GM12878 (cell line): Measurements from ENCODE around the gene UBQLN4. TPM values are rescaled to one million over a fixed set of nuclear protein-coding genes. Genes with fewer than 3 reads are reported as not detected.

ENCODE experiments used
- ATAC-seq: fragments of 200-7000 bp; cut with Tn5 transposase; 3 replicates; pipeline ENCODE4 v1.9.1; 2020; ENCODE audit warnings: mild to moderate bottlenecking, moderate library complexity
- BruUV-seq: library from RNA; stranded (reverse); fragments of 400-500 nt; replicated peaks from 2 replicates; lab custom pipeline; 2021; lab: Mats Ljungman, UMichigan
- CTCF ChIA-PET: fragments of 300-600 bp; sonication (Branson Sonifier 250); formaldehyde crosslinking; extraction: SDS; loops from one replicate; lab custom pipeline; 2021; ENCODE audit warnings: inconsistent platforms; lab: Yijun Ruan, JAX
- POLR2A ChIA-PET: fragments of 350-600 bp; formaldehyde crosslinking; extraction: SDS; loops from one replicate; lab custom pipeline; 2021; ENCODE audit warnings: inconsistent platforms; lab: Charles Lee
- RAD21 ChIA-PET: fragments of 300-600 bp; sonication (Branson Sonifier 250); formaldehyde crosslinking; loops from one replicate; lab custom pipeline; 2023; ENCODE audit warnings: antibody characterized with exemption; ENCODE audit not compliant: unreplicated experiment; lab: Charles Lee
- SMC1A ChIA-PET: fragments of 300-600 bp; sonication (Branson Sonifier 250); formaldehyde crosslinking; loops from one replicate; lab custom pipeline; 2023; ENCODE audit not compliant: unreplicated experiment, uncharacterized antibody; lab: Charles Lee
- DNase-seq: peaks from one replicate; pipeline ENCODE4 v3.0.0-alpha.2; 2011; ENCODE audit warnings: low read depth, low spot score
- FAIRE-seq: peaks from 3 replicates; lab custom pipeline; 2011; peaks lifted over from hg19 to GRCh38; lab: Jason Lieb, UNC
- H2AFZ ChIP-seq: 2 replicates; pipeline ENCODE4 v1.6.0; 2011; ENCODE audit warnings: low read depth, low read length, control low read depth; ENCODE audit not compliant: control insufficient read depth
- H3K27ac ChIP-seq: 2 replicates; pipeline ENCODE4 v1.5.1; 2011; ENCODE audit warnings: control low read depth; ENCODE audit not compliant: control insufficient read depth, insufficient read depth
- H3K27me3 ChIP-seq, 2 experiments: replicated peaks in 1 of 2; 2 replicates each; pipeline versions ENCODE4 v1.6.0 to v1.6.1; 2011; ENCODE audit warnings: low read length in 1 of 2; ENCODE audit not compliant: control insufficient read depth in 2 of 2, insufficient read depth in 2 of 2
- H3K36me3 ChIP-seq, 2 experiments: 2 replicates each; pipeline ENCODE4 v1.5.1; 2011; ENCODE audit warnings: low read length in 1 of 2; ENCODE audit not compliant: control insufficient read depth in 2 of 2, insufficient read depth in 2 of 2
- H3K4me1 ChIP-seq: 2 replicates; pipeline ENCODE4 v1.6.1; 2011; ENCODE audit warnings: mild to moderate bottlenecking, low read length, moderate library complexity, mixed read lengths; ENCODE audit not compliant: control insufficient read depth, insufficient read depth
- H3K4me2 ChIP-seq: 2 replicates; pipeline ENCODE4 v1.6.0; 2011; ENCODE audit warnings: control low read depth; ENCODE audit not compliant: control insufficient read depth, insufficient read depth
- H3K4me3 ChIP-seq: fragments of 200-600 bp; sonication (generic); 2 replicates; pipeline ENCODE4 v1.5.1; 2016
- H3K79me2 ChIP-seq: 2 replicates; pipeline ENCODE4 v1.6.0; 2011; ENCODE audit warnings: low read length; ENCODE audit not compliant: control insufficient read depth, insufficient read depth
- H3K9ac ChIP-seq: 2 replicates; pipeline ENCODE4 v1.8.0; 2011; ENCODE audit warnings: low read length, control low read depth, mixed read lengths; ENCODE audit not compliant: control insufficient read depth, insufficient read depth
- H3K9me3 ChIP-seq: replicated peaks from 3 replicates; pipeline ENCODE4 v1.5.1; 2011; ENCODE audit warnings: mild to moderate bottlenecking, low read length; ENCODE audit not compliant: control insufficient read depth, insufficient read depth
- H4K20me1 ChIP-seq: 2 replicates; pipeline ENCODE4 v1.6.0; 2011; ENCODE audit not compliant: control insufficient read depth, insufficient read depth
- ESRRA ChIP-seq: IDR thresholded peaks from 2 replicates; pipeline ENCODE4 v1.6.1; 2012; ENCODE audit warnings: mild to moderate bottlenecking, low read length, improper control_type of control experiment
- HDAC2 ChIP-seq: fragments of 200-600 bp; sonication (generic); IDR thresholded peaks from 2 replicates; pipeline ENCODE4 v1.6.1; 2017
- HDGF ChIP-seq: fragments of 450-650 bp; IDR thresholded peaks from 2 replicates; pipeline ENCODE4 v1.6.1; 2016; ENCODE audit warnings: antibody characterized with exemption
- TAF1 ChIP-seq: IDR thresholded peaks from 2 replicates; pipeline ENCODE4 v1.6.1; 2011; ENCODE audit warnings: mild to moderate bottlenecking, low read depth, low read length, borderline replicate concordance
- WGBS: methylation state at CpG from one replicate; pipeline ENCODE4 v1.1.6; 2016; ENCODE audit warnings: low lambda C conversion rate; ENCODE audit not compliant: insufficient replicate concordance, insufficient coverage; ENCODE audit errors: missing lambda C conversion rate; 5-methylcytosine and 5-hydroxymethylcytosine counted together
- in situ Hi-C: fragments of 300-500 bp; cut with MboI; formaldehyde crosslinking; loops from 9 replicates; pipeline ENCODE4 v1.14.3; 2018; ENCODE audit warnings: mixed read lengths
- intact Hi-C: fragments of 100-400 bp; cut with micrococcal nuclease; formaldehyde crosslinking; loops from one replicate; pipeline ENCODE4 v1.14.2; 2022; ENCODE audit not compliant: unreplicated experiment
- polyA plus RNA-seq, 11 experiments: library from polyadenylated mRNA; depleted of rRNA in 4 of 11; unstranded in 6 of 11; stranded (reverse) in 5 of 11; fragments of >200 nt; fragmentation: Nextera tagmentation in 4 of 11; fragmentation: Illumina TruSeq in 1 of 11; extraction: Ambion mirVana in 4 of 11; extraction: Trizol in 1 of 11; gene quantifications; 1 replicate in 1 of 11; 2 replicates in 10 of 11; pipeline versions ENCODE4 v1.2.1 to v1.2.3, GENCODE V29; 2011 to 2016; ENCODE audit warnings: inconsistent platforms in 2 of 11, missing spikeins in 2 of 11, low read depth in 1 of 11
- total RNA-seq, 4 experiments: library from RNA; depleted of rRNA in 3 of 4; stranded (reverse); fragments of >200 nt in 3 of 4; fragmentation: Illumina TruSeq in 1 of 4; extraction: Trizol in 1 of 4; gene quantifications; 2 replicates each; pipeline versions ENCODE4 v1.2.1 to v1.2.3, GENCODE V29; 2013 to 2021
- TF ChIP-seq, protein P1 (sequence below): fragments of 450-650 bp; IDR thresholded peaks from 2 replicates; pipeline ENCODE4 v1.6.1; 2017; ENCODE audit warnings: antibody characterized with exemption, mild to moderate bottlenecking, moderate library complexity
- TF ChIP-seq, protein P2 (sequence below): fragments of 450-650 bp; IDR thresholded peaks from 2 replicates; pipeline ENCODE4 v1.6.1; 2016; ENCODE audit warnings: mild to moderate bottlenecking
- TF ChIP-seq, protein P3 (sequence below): fragments of 450-650 bp; IDR thresholded peaks from 2 replicates; pipeline ENCODE4 v1.6.1; 2017; ENCODE audit warnings: low read depth, mild to moderate bottlenecking, moderate library complexity
- TF ChIP-seq, protein P4 (sequence below): IDR thresholded peaks from 2 replicates; pipeline ENCODE4 v1.6.1; 2011; ENCODE audit warnings: mild to moderate bottlenecking, low read depth, low read length, moderate library complexity; ENCODE audit not compliant: insufficient replicate concordance
- TF ChIP-seq, protein P5 (sequence below): fragments of 450-650 bp; IDR thresholded peaks from 2 replicates; pipeline ENCODE4 v1.6.1; 2017; ENCODE audit warnings: mild to moderate bottlenecking, moderate library complexity
- TF ChIP-seq, protein P6 (sequence below): fragments of 150-350 bp; IDR thresholded peaks from 2 replicates; pipeline ENCODE4 v1.6.1; 2014; ENCODE audit warnings: mild to moderate bottlenecking, low read depth, low read length

Gene UBQLN4
- total and polyA plus RNA-seq, 10 of the 15 experiments (the other 5 are each of a cell fraction or from before 2014, with no cell fraction given): 10.0 to 44.6 (median 19.7) TPM

DNA sequence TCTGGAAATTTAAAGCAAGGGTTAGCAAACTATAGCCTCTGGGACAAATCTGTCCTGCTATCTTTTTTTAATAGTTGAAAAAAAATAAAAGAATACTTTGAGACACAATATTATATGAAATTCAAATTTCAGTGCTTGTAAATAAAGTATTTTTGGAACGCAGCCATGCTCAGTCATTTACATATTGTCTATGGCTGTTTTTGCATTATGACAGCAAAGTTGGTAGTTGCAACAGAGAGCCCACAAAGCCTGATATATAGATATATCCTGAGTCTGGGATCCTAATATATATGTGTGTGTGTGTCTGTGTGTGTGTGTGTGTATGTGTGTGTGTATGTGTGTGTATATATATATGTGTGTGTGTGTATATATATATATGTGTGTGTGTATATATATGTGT, 53.6 kb downstream of the UBQLN4 start:
- Histone ChIP-seq H3K27ac (no peak overlapping the region), H3K4me3 (no peak overlapping the region), H3K4me1 (no peaks in the 10 kb centered on the region), H4K20me1 (no peaks in the 10 kb centered on the region), H3K27me3 (no peaks in the 10 kb centered on the region), H3K9me3 (no peaks in the 10 kb centered on the region), H2AFZ (no peak overlapping the region), H3K36me3 (no peaks in the 10 kb centered on the region), H3K9ac (no peak overlapping the region), H3K79me2 (no peaks in the 10 kb centered on the region), H3K4me2 (no peak overlapping the region)
- CTCF ChIA-PET: no interaction called here
- intact Hi-C loops (no loop called here), in situ Hi-C loops (no loop called here)
- RAD21 ChIA-PET: interaction anchor here (1.1 to 1.8 kb wide), 2 partner anchors 62 to 66 kb away, joined by 3 to 6 read pairs; no protein-coding TSS in a partner anchor
- ATAC-seq: no peak
- no peak for FAIRE-seq
- no TSS peak for BruUV-seq
- WGBS: 0% methylated on average over 1 of the region's 1 CpG
- POLR2A ChIA-PET: interaction anchor here (0.7 kb wide), 1 partner anchor 59 kb away, joined by 5 read pairs; no protein-coding TSS in a partner anchor
- no peak for DNase-seq
- SMC1A ChIA-PET: interaction anchor here (2.0 kb wide), 1 partner anchor 62 kb away, joined by 9 read pairs; no protein-coding TSS in a partner anchor
- TF ChIP-seq TAF1 (no peak), HDGF (no peak), ESRRA (no peak), HDAC2 (no peak)
- TF ChIP-seq, protein P1, sequence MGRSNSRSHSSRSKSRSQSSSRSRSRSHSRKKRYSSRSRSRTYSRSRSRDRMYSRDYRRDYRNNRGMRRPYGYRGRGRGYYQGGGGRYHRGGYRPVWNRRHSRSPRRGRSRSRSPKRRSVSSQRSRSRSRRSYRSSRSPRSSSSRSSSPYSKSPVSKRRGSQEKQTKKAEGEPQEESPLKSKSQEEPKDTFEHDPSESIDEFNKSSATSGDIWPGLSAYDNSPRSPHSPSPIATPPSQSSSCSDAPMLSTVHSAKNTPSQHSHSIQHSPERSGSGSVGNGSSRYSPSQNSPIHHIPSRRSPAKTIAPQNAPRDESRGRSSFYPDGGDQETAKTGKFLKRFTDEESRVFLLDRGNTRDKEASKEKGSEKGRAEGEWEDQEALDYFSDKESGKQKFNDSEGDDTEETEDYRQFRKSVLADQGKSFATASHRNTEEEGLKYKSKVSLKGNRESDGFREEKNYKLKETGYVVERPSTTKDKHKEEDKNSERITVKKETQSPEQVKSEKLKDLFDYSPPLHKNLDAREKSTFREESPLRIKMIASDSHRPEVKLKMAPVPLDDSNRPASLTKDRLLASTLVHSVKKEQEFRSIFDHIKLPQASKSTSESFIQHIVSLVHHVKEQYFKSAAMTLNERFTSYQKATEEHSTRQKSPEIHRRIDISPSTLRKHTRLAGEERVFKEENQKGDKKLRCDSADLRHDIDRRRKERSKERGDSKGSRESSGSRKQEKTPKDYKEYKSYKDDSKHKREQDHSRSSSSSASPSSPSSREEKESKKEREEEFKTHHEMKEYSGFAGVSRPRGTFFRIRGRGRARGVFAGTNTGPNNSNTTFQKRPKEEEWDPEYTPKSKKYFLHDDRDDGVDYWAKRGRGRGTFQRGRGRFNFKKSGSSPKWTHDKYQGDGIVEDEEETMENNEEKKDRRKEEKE: no peak
- TF ChIP-seq, protein P2, sequence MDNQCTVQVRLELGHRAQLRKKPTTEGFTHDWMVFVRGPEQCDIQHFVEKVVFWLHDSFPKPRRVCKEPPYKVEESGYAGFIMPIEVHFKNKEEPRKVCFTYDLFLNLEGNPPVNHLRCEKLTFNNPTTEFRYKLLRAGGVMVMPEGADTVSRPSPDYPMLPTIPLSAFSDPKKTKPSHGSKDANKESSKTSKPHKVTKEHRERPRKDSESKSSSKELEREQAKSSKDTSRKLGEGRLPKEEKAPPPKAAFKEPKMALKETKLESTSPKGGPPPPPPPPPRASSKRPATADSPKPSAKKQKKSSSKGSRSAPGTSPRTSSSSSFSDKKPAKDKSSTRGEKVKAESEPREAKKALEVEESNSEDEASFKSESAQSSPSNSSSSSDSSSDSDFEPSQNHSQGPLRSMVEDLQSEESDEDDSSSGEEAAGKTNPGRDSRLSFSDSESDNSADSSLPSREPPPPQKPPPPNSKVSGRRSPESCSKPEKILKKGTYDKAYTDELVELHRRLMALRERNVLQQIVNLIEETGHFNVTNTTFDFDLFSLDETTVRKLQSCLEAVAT: no peak
- TF ChIP-seq, protein P3, sequence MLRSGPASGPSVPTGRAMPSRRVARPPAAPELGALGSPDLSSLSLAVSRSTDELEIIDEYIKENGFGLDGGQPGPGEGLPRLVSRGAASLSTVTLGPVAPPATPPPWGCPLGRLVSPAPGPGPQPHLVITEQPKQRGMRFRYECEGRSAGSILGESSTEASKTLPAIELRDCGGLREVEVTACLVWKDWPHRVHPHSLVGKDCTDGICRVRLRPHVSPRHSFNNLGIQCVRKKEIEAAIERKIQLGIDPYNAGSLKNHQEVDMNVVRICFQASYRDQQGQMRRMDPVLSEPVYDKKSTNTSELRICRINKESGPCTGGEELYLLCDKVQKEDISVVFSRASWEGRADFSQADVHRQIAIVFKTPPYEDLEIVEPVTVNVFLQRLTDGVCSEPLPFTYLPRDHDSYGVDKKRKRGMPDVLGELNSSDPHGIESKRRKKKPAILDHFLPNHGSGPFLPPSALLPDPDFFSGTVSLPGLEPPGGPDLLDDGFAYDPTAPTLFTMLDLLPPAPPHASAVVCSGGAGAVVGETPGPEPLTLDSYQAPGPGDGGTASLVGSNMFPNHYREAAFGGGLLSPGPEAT: no peak
- TF ChIP-seq, protein P4, sequence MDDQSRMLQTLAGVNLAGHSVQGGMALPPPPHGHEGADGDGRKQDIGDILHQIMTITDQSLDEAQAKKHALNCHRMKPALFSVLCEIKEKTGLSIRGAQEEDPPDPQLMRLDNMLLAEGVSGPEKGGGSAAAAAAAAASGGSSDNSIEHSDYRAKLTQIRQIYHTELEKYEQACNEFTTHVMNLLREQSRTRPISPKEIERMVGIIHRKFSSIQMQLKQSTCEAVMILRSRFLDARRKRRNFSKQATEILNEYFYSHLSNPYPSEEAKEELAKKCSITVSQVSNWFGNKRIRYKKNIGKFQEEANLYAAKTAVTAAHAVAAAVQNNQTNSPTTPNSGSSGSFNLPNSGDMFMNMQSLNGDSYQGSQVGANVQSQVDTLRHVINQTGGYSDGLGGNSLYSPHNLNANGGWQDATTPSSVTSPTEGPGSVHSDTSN: no peak
- TF ChIP-seq, protein P5, sequence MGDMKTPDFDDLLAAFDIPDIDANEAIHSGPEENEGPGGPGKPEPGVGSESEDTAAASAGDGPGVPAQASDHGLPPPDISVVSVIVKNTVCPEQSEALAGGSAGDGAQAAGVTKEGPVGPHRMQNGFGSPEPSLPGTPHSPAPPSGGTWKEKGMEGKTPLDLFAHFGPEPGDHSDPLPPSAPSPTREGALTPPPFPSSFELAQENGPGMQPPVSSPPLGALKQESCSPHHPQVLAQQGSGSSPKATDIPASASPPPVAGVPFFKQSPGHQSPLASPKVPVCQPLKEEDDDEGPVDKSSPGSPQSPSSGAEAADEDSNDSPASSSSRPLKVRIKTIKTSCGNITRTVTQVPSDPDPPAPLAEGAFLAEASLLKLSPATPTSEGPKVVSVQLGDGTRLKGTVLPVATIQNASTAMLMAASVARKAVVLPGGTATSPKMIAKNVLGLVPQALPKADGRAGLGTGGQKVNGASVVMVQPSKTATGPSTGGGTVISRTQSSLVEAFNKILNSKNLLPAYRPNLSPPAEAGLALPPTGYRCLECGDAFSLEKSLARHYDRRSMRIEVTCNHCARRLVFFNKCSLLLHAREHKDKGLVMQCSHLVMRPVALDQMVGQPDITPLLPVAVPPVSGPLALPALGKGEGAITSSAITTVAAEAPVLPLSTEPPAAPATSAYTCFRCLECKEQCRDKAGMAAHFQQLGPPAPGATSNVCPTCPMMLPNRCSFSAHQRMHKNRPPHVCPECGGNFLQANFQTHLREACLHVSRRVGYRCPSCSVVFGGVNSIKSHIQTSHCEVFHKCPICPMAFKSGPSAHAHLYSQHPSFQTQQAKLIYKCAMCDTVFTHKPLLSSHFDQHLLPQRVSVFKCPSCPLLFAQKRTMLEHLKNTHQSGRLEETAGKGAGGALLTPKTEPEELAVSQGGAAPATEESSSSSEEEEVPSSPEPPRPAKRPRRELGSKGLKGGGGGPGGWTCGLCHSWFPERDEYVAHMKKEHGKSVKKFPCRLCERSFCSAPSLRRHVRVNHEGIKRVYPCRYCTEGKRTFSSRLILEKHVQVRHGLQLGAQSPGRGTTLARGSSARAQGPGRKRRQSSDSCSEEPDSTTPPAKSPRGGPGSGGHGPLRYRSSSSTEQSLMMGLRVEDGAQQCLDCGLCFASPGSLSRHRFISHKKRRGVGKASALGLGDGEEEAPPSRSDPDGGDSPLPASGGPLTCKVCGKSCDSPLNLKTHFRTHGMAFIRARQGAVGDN: no peak
- TF ChIP-seq, protein P6, sequence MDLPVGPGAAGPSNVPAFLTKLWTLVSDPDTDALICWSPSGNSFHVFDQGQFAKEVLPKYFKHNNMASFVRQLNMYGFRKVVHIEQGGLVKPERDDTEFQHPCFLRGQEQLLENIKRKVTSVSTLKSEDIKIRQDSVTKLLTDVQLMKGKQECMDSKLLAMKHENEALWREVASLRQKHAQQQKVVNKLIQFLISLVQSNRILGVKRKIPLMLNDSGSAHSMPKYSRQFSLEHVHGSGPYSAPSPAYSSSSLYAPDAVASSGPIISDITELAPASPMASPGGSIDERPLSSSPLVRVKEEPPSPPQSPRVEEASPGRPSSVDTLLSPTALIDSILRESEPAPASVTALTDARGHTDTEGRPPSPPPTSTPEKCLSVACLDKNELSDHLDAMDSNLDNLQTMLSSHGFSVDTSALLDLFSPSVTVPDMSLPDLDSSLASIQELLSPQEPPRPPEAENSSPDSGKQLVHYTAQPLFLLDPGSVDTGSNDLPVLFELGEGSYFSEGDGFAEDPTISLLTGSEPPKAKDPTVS: no peak
